ENCODE data around the gene DNMT3A. TPM values are rescaled to one million over a fixed set of nuclear protein-coding genes. Genes with fewer than 3 reads are reported as not detected.

DNMT3A gene
- total RNA-seq, 1 experiment from 2014 or later, result 35.7 TPM

GRCh38 chr2:25386971-25387875, 45.5 kb upstream of the DNMT3A start:
- Mint-ChIP-seq H3K27ac (ENCODE audit: unreplicated experiment) (no peak overlapping the region), H3K27me3 (ENCODE audit: unreplicated experiment) (no peaks in the 10 kb centered on the region), H3K36me3 (ENCODE audit: insufficient read depth, unreplicated experiment) (peaks cover 5% of the 10 kb centered on the region), H3K4me3 (ENCODE audit: low read depth, unreplicated experiment) (no peak overlapping the region), H3K9me3 (ENCODE audit: low read depth, unreplicated experiment) (no peaks in the 10 kb centered on the region), H3K4me1 (ENCODE audit: low read depth, unreplicated experiment) (no peaks in the 10 kb centered on the region)
- no TSS peak for BruUV-seq (replicated peaks)
- TF ChIP-seq, protein P1, sequence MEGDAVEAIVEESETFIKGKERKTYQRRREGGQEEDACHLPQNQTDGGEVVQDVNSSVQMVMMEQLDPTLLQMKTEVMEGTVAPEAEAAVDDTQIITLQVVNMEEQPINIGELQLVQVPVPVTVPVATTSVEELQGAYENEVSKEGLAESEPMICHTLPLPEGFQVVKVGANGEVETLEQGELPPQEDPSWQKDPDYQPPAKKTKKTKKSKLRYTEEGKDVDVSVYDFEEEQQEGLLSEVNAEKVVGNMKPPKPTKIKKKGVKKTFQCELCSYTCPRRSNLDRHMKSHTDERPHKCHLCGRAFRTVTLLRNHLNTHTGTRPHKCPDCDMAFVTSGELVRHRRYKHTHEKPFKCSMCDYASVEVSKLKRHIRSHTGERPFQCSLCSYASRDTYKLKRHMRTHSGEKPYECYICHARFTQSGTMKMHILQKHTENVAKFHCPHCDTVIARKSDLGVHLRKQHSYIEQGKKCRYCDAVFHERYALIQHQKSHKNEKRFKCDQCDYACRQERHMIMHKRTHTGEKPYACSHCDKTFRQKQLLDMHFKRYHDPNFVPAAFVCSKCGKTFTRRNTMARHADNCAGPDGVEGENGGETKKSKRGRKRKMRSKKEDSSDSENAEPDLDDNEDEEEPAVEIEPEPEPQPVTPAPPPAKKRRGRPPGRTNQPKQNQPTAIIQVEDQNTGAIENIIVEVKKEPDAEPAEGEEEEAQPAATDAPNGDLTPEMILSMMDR (IDR thresholded peaks at IDR 0.05; ENCODE audit: unreplicated experiment), result no peak
- intact Hi-C loops (cut with micrococcal nuclease; ENCODE audit: unreplicated experiment), result no loop called here
- CTCF ChIA-PET, result interaction anchor here (2.0 kb wide), 1 partner anchor 25 kb away, joined by 12 read pairs; no protein-coding TSS in a partner anchor
- DNase-seq, result no peak

- Mint-ChIP-seq H3K27ac (ENCODE audit: unreplicated experiment) (no peak overlapping the region), H3K9me3 (ENCODE audit: low read depth, unreplicated experiment) (no peaks in the 10 kb centered on the region), H3K4me1 (ENCODE audit: low read depth, unreplicated experiment) (no peaks in the 10 kb centered on the region), H3K27me3 (ENCODE audit: unreplicated experiment) (no peaks in the 10 kb centered on the region), H3K4me3 (ENCODE audit: low read depth, unreplicated experiment) (no peak overlapping the region), H3K36me3 (ENCODE audit: insufficient read depth, unreplicated experiment) (peaks cover 5% of the 10 kb centered on the region)
- no TSS peak for BruUV-seq (replicated peaks)
- DNase-seq, result no peak
- TF ChIP-seq, protein P1 (IDR thresholded peaks at IDR 0.05; ENCODE audit: unreplicated experiment), result no peak
- CTCF ChIA-PET, result interaction anchor here (2.0 kb wide), 1 partner anchor 24 kb away, joined by 12 read pairs; no protein-coding TSS in a partner anchor
- intact Hi-C loops (cut with micrococcal nuclease; ENCODE audit: unreplicated experiment), result no loop called here
These were observed 44.2 kb upstream of the DNMT3A start for GRCh38 chr2:25385910-25386309.

GRCh38 chr2:25383806-25384205, 42.1 kb upstream of the DNMT3A start:
- BruUV-seq (replicated peaks), result no TSS peak
- no peak for DNase-seq
- H3K4me1 Mint-ChIP-seq (ENCODE audit: low read depth, unreplicated experiment), result no peaks in the 10 kb centered on the region
- no peaks in the 10 kb centered on the region for H3K27me3 Mint-ChIP-seq (ENCODE audit: unreplicated experiment)
- CTCF ChIA-PET, result no interaction called here
- H3K27ac Mint-ChIP-seq (ENCODE audit: unreplicated experiment), result no peak overlapping the region
- TF ChIP-seq, protein P1 (IDR thresholded peaks at IDR 0.05; ENCODE audit: unreplicated experiment), result no peak
- no peak overlapping the region for H3K4me3 Mint-ChIP-seq (ENCODE audit: low read depth, unreplicated experiment)
- intact Hi-C loops (cut with micrococcal nuclease; ENCODE audit: unreplicated experiment), result no loop called here
- H3K9me3 Mint-ChIP-seq (ENCODE audit: low read depth, unreplicated experiment), result no peaks in the 10 kb centered on the region
- peaks cover 5% of the 10 kb centered on the region for H3K36me3 Mint-ChIP-seq (ENCODE audit: insufficient read depth, unreplicated experiment)

DNA sequence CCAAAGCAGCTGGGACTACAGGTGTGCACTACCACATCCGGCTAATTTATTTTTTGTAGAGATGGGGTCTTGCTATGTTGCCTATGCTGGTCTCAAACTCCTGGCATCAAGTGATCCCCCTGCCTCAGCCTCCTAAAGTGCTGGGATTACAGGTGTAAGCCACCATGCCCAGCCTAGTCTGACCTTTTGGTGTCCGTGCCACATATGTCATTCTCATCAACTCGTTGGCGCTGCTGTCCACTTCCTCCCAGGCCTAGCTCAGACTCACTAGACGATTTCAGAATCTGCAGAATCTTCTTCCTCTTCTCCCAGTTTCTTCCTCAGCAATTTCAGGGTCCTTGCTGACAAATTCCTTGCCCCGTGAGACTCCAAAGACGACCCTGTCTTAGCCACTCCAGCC, 39.8 kb upstream of the DNMT3A start:
- Mint-ChIP-seq H3K27ac (ENCODE audit: unreplicated experiment) (no peak overlapping the region), H3K27me3 (ENCODE audit: unreplicated experiment) (no peaks in the 10 kb centered on the region), H3K36me3 (ENCODE audit: insufficient read depth, unreplicated experiment) (no peaks in the 10 kb centered on the region), H3K9me3 (ENCODE audit: low read depth, unreplicated experiment) (no peaks in the 10 kb centered on the region), H3K4me1 (ENCODE audit: low read depth, unreplicated experiment) (peaks cover 7% of the 10 kb centered on the region), H3K4me3 (ENCODE audit: low read depth, unreplicated experiment) (no peak overlapping the region)
- no peak for DNase-seq
- TF ChIP-seq, protein P1 (IDR thresholded peaks at IDR 0.05; ENCODE audit: unreplicated experiment), result no peak
- BruUV-seq (replicated peaks), result no TSS peak
- intact Hi-C loops (cut with micrococcal nuclease; ENCODE audit: unreplicated experiment), result no loop called here
- CTCF ChIA-PET, result no interaction called here

All from Calu3 (cell line).